Neural progenitor cell (in vitro differentiated cells): ENCODE results near the gene TMEM109.

Experiments
- EZH2 ChIP-seq: fragments of 200-600 bp; sonication (generic); IDR thresholded peaks from 2 replicates; pipeline ENCODE4 v1.6.1; 2017; ENCODE audit warnings: antibody characterized with exemption, mild to moderate bottlenecking, moderate library complexity
- TF ChIP-seq, protein P1 (sequence below): fragments of 200-600 bp; sonication (generic); IDR thresholded peaks from 2 replicates; pipeline ENCODE4 v1.5.1; 2017; ENCODE audit warnings: antibody characterized with exemption, mild to moderate bottlenecking

DNA sequence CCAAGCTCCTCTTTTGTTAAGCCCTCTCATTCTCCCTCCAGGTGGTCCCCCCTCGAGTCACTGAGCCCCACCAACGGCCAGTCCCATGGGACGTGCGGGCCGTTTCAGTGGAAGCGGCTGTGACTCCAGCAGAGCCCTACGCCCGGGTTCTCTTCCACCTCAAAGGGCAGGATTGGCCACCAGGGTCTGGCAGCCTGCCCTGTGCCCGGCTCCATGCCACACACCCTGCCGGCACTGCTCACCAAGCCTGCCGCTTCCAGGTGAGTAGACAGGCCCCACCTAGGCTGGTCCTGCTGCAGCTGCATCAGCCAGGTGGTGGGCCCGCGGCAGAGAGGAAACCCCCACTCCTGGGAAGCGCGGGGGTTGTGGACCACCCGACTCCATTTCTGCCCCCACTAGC lies 13.6 kb downstream of the TMEM109 start:
- TF ChIP-seq, protein P1, sequence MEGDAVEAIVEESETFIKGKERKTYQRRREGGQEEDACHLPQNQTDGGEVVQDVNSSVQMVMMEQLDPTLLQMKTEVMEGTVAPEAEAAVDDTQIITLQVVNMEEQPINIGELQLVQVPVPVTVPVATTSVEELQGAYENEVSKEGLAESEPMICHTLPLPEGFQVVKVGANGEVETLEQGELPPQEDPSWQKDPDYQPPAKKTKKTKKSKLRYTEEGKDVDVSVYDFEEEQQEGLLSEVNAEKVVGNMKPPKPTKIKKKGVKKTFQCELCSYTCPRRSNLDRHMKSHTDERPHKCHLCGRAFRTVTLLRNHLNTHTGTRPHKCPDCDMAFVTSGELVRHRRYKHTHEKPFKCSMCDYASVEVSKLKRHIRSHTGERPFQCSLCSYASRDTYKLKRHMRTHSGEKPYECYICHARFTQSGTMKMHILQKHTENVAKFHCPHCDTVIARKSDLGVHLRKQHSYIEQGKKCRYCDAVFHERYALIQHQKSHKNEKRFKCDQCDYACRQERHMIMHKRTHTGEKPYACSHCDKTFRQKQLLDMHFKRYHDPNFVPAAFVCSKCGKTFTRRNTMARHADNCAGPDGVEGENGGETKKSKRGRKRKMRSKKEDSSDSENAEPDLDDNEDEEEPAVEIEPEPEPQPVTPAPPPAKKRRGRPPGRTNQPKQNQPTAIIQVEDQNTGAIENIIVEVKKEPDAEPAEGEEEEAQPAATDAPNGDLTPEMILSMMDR, result no peak
- no peak for TF ChIP-seq EZH2
